ENCODE results near the gene GTF3C1. TPM values are rescaled to one million over a fixed set of nuclear protein-coding genes. Genes with fewer than 3 reads are reported as not detected.
"Not testable (repeated sequence)": the region's sequence is repeated elsewhere in the genome, so short reads cannot be mapped to it uniquely, and the experiment has no call there.

Gene GTF3C1
- total and polyA plus RNA-seq, 2 donors, result 40.8 to 81.0 TPM

GRCh38 chr16:27433191-27433590 lies 116.5 kb downstream of the GTF3C1 start:
- Histone ChIP-seq H3K4me1 (ENCODE audit: control insufficient read depth in 2 of 2, insufficient read depth in 2 of 2, low read length in 2 of 2) (peaks cover 4 to 19% of the 10 kb centered on the region in 2 donors), H3K36me3 (ENCODE audit: control insufficient read depth in 2 of 2, insufficient read depth in 2 of 2, low read length in 1 of 2) (peaks cover 19 to 28% of the 10 kb centered on the region in 2 donors)
- H3K27ac ChIP-seq (ENCODE audit: low read depth in 1 of 2, low read length in 1 of 2); H3K9me3 ChIP-seq (ENCODE audit: control insufficient read depth in 2 of 2, insufficient read depth in 1 of 2, low read length in 1 of 2); H3K4me3 ChIP-seq (ENCODE audit: low read length in 2 of 2); H3K27me3 ChIP-seq (ENCODE audit: control insufficient read depth in 2 of 2, insufficient read depth in 1 of 2, low read length in 1 of 2); DNase-seq (ENCODE audit: low read depth in 6 of 9, low spot score in 9 of 9): not testable (repeated sequence)
- WGBS, result 79% methylated on average over 5 of the region's 5 CpGs

- no peak for DNase-seq (ENCODE audit: low read depth in 6 of 9, low spot score in 9 of 9)
Measured at GRCh38 chr16:27432558-27432957, 117.2 kb downstream of the GTF3C1 start.

GRCh38 chr16:27431773-27432532 lies 117.8 kb downstream of the GTF3C1 start:
- H3K4me1 ChIP-seq (ENCODE audit: control insufficient read depth in 2 of 2, insufficient read depth in 2 of 2, low read length in 2 of 2), result peaks cover 4 to 19% of the 10 kb centered on the region in 2 donors
- no peaks in the 10 kb centered on the region for H3K27me3 ChIP-seq (ENCODE audit: control insufficient read depth in 2 of 2, insufficient read depth in 1 of 2, low read length in 1 of 2)
- DNase-seq (ENCODE audit: low read depth in 6 of 9, low spot score in 9 of 9), result no peak
- no peak overlapping the region for H3K4me3 ChIP-seq (ENCODE audit: low read length in 2 of 2)
- H3K36me3 ChIP-seq (ENCODE audit: control insufficient read depth in 2 of 2, insufficient read depth in 2 of 2, low read length in 1 of 2), result peaks cover 13 to 19% of the 10 kb centered on the region in 2 donors
- H3K27ac ChIP-seq (ENCODE audit: low read depth in 1 of 2, low read length in 1 of 2), result no peak overlapping the region
- 86% methylated on average over 15 of the region's 15 CpGs for WGBS
- H3K9me3 ChIP-seq (ENCODE audit: control insufficient read depth in 2 of 2, insufficient read depth in 1 of 2, low read length in 1 of 2), result no peaks in the 10 kb centered on the region

More at GRCh38 chr16:27432558-27432957, 117.2 kb downstream of the GTF3C1 start:
- H3K9me3 ChIP-seq (ENCODE audit: control insufficient read depth in 2 of 2, insufficient read depth in 1 of 2, low read length in 1 of 2), result no peaks in the 10 kb centered on the region
- peaks cover 19 to 22% of the 10 kb centered on the region in 2 donors for H3K36me3 ChIP-seq (ENCODE audit: control insufficient read depth in 2 of 2, insufficient read depth in 2 of 2, low read length in 1 of 2)
- 73% methylated on average over 6 of the region's 6 CpGs for WGBS
- H3K27ac ChIP-seq (ENCODE audit: low read depth in 1 of 2, low read length in 1 of 2), result no peak overlapping the region
- peaks cover 4 to 19% of the 10 kb centered on the region in 2 donors for H3K4me1 ChIP-seq (ENCODE audit: control insufficient read depth in 2 of 2, insufficient read depth in 2 of 2, low read length in 2 of 2)
- no peak overlapping the region for H3K4me3 ChIP-seq (ENCODE audit: low read length in 2 of 2)
- no peaks in the 10 kb centered on the region for H3K27me3 ChIP-seq (ENCODE audit: control insufficient read depth in 2 of 2, insufficient read depth in 1 of 2, low read length in 1 of 2)

- H3K27me3 ChIP-seq (ENCODE audit: control insufficient read depth in 2 of 2, insufficient read depth in 1 of 2, low read length in 1 of 2), result no peaks in the 10 kb centered on the region
- H3K4me1 ChIP-seq (ENCODE audit: control insufficient read depth in 2 of 2, insufficient read depth in 2 of 2, low read length in 2 of 2), result peaks cover 4 to 19% of the 10 kb centered on the region in 2 donors
- H3K36me3 ChIP-seq (ENCODE audit: control insufficient read depth in 2 of 2, insufficient read depth in 2 of 2, low read length in 1 of 2), result peaks cover 11 to 19% of the 10 kb centered on the region in 2 donors
- H3K4me3 ChIP-seq (ENCODE audit: low read length in 2 of 2), result no peak overlapping the region
- no peak overlapping the region for H3K27ac ChIP-seq (ENCODE audit: low read depth in 1 of 2, low read length in 1 of 2)
- 10% methylated on average over 10 of the region's 10 CpGs for WGBS
- DNase-seq (ENCODE audit: low read depth in 6 of 9, low spot score in 9 of 9), result no peak
- H3K9me3 ChIP-seq (ENCODE audit: control insufficient read depth in 2 of 2, insufficient read depth in 1 of 2, low read length in 1 of 2), result no peaks in the 10 kb centered on the region
Measured at GRCh38 chr16:27430923-27431484, 118.7 kb downstream of the GTF3C1 start.

GRCh38 chr16:27430512-27430911 lies 119.2 kb downstream of the GTF3C1 start:
- 85% methylated on average over 7 of the region's 7 CpGs for WGBS
- Histone ChIP-seq H3K9me3 (ENCODE audit: control insufficient read depth in 2 of 2, insufficient read depth in 1 of 2, low read length in 1 of 2) (no peaks in the 10 kb centered on the region), H3K27me3 (ENCODE audit: control insufficient read depth in 2 of 2, insufficient read depth in 1 of 2, low read length in 1 of 2) (no peaks in the 10 kb centered on the region), H3K36me3 (ENCODE audit: control insufficient read depth in 2 of 2, insufficient read depth in 2 of 2, low read length in 1 of 2) (peaks cover 9 to 19% of the 10 kb centered on the region in 2 donors), H3K4me3 (ENCODE audit: low read length in 2 of 2) (no peak overlapping the region), H3K27ac (ENCODE audit: low read depth in 1 of 2, low read length in 1 of 2) (no peak overlapping the region), H3K4me1 (ENCODE audit: control insufficient read depth in 2 of 2, insufficient read depth in 2 of 2, low read length in 2 of 2) (peaks cover 4 to 19% of the 10 kb centered on the region in 2 donors)
- DNase-seq (ENCODE audit: low read depth in 6 of 9, low spot score in 9 of 9), result no peak

GRCh38 chr16:27429981-27430441 lies 119.7 kb downstream of the GTF3C1 start:
- WGBS, result 75% methylated on average over 16 of the region's 16 CpGs
- Histone ChIP-seq H3K36me3 (ENCODE audit: control insufficient read depth in 2 of 2, insufficient read depth in 2 of 2, low read length in 1 of 2) (peaks cover 9 to 17% of the 10 kb centered on the region in 2 donors), H3K27ac (ENCODE audit: low read depth in 1 of 2, low read length in 1 of 2) (no peak overlapping the region), H3K27me3 (ENCODE audit: control insufficient read depth in 2 of 2, insufficient read depth in 1 of 2, low read length in 1 of 2) (no peaks in the 10 kb centered on the region), H3K9me3 (ENCODE audit: control insufficient read depth in 2 of 2, insufficient read depth in 1 of 2, low read length in 1 of 2) (no peaks in the 10 kb centered on the region), H3K4me3 (ENCODE audit: low read length in 2 of 2) (no peak overlapping the region), H3K4me1 (ENCODE audit: control insufficient read depth in 2 of 2, insufficient read depth in 2 of 2, low read length in 2 of 2) (peaks cover 4 to 19% of the 10 kb centered on the region in 2 donors)
- no peak for DNase-seq (ENCODE audit: low read depth in 6 of 9, low spot score in 9 of 9)

- Histone ChIP-seq H3K27ac (ENCODE audit: low read depth in 1 of 2, low read length in 1 of 2) (no peak overlapping the region), H3K36me3 (ENCODE audit: control insufficient read depth in 2 of 2, insufficient read depth in 2 of 2, low read length in 1 of 2) (peaks cover 9 to 16% of the 10 kb centered on the region in 2 donors), H3K27me3 (ENCODE audit: control insufficient read depth in 2 of 2, insufficient read depth in 1 of 2, low read length in 1 of 2) (no peaks in the 10 kb centered on the region), H3K9me3 (ENCODE audit: control insufficient read depth in 2 of 2, insufficient read depth in 1 of 2, low read length in 1 of 2) (no peaks in the 10 kb centered on the region), H3K4me3 (ENCODE audit: low read length in 2 of 2) (no peak overlapping the region), H3K4me1 (ENCODE audit: control insufficient read depth in 2 of 2, insufficient read depth in 2 of 2, low read length in 2 of 2) (peaks cover 4 to 19% of the 10 kb centered on the region in 2 donors)
- WGBS, result 97% methylated on average over 11 of the region's 11 CpGs
- no peak for DNase-seq (ENCODE audit: low read depth in 6 of 9, low spot score in 9 of 9)
Measured at GRCh38 chr16:27429330-27429871, 120.3 kb downstream of the GTF3C1 start.

- peaks cover 4 to 19% of the 10 kb centered on the region in 2 donors for H3K4me1 ChIP-seq (ENCODE audit: control insufficient read depth in 2 of 2, insufficient read depth in 2 of 2, low read length in 2 of 2)
- WGBS, result 90% methylated on average over 4 of the region's 4 CpGs
Measured at GRCh38 chr16:27428026-27428785, 121.5 kb downstream of the GTF3C1 start.

More at GRCh38 chr16:27428026-27428785, 121.5 kb downstream of the GTF3C1 start:
- H3K27ac ChIP-seq (ENCODE audit: low read depth in 1 of 2, low read length in 1 of 2), result no peak overlapping the region
- H3K36me3 ChIP-seq (ENCODE audit: control insufficient read depth in 2 of 2, insufficient read depth in 2 of 2, low read length in 1 of 2), result peaks cover 4 to 10% of the 10 kb centered on the region in 2 donors
- H3K27me3 ChIP-seq (ENCODE audit: control insufficient read depth in 2 of 2, insufficient read depth in 1 of 2, low read length in 1 of 2), result no peaks in the 10 kb centered on the region
- H3K9me3 ChIP-seq (ENCODE audit: control insufficient read depth in 2 of 2, insufficient read depth in 1 of 2, low read length in 1 of 2), result no peaks in the 10 kb centered on the region
- H3K4me3 ChIP-seq (ENCODE audit: low read length in 2 of 2), result no peak overlapping the region
- no peak for DNase-seq (ENCODE audit: low read depth in 6 of 9, low spot score in 9 of 9)

Measured in thymus (tissue), 11 donors.